ENCODE data around the gene WDR86.

DNA sequence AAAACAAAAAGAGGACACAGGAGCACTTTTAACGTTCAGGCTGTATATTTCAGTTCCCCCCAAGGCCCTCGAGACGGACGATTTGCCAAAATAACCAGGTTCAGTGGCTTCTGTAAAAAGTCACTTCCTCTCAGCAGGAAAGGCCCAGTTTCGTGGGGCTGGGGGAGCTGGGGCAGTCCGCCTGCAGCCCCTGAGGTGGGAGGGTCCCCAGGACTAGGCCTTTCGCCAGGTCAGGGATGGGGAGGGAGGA lies 28.8 kb downstream of the WDR86 start:
- TF ChIP-seq, protein P1, sequence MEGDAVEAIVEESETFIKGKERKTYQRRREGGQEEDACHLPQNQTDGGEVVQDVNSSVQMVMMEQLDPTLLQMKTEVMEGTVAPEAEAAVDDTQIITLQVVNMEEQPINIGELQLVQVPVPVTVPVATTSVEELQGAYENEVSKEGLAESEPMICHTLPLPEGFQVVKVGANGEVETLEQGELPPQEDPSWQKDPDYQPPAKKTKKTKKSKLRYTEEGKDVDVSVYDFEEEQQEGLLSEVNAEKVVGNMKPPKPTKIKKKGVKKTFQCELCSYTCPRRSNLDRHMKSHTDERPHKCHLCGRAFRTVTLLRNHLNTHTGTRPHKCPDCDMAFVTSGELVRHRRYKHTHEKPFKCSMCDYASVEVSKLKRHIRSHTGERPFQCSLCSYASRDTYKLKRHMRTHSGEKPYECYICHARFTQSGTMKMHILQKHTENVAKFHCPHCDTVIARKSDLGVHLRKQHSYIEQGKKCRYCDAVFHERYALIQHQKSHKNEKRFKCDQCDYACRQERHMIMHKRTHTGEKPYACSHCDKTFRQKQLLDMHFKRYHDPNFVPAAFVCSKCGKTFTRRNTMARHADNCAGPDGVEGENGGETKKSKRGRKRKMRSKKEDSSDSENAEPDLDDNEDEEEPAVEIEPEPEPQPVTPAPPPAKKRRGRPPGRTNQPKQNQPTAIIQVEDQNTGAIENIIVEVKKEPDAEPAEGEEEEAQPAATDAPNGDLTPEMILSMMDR (IDR thresholded peaks at IDR 0.05): no peak
- TF ChIP-seq EP300 (IDR thresholded peaks at IDR 0.05) (no peak), POLR2AphosphoS5 (IDR thresholded peaks at IDR 0.05) (no peak)

All from upper lobe of left lung (tissue), 4 donors.